KMS-11 (cell line): ENCODE results near the gene LAMA2.

Experiments
- H2AFZ ChIP-seq: fragments of 200-600 bp; sonication (generic); 2 replicates; pipeline ENCODE4 v1.6.1; 2016; ENCODE audit warnings: antibody characterized with exemption, mixed run types, low read depth
- H3K27ac ChIP-seq: fragments of 200-600 bp; sonication (generic); 2 replicates; pipeline ENCODE4 v1.6.1; 2016; ENCODE audit warnings: mild to moderate bottlenecking, mixed run types
- H3K27me3 ChIP-seq: fragments of 200-600 bp; sonication (generic); 2 replicates; pipeline ENCODE4 v1.6.1; 2017; ENCODE audit warnings: mild to moderate bottlenecking, low read depth, mixed run types, moderate library complexity; ENCODE audit not compliant: insufficient read depth
- H3K36me3 ChIP-seq: fragments of 200-600 bp; sonication (generic); 2 replicates; pipeline ENCODE4 v1.6.1; 2017; ENCODE audit warnings: mild to moderate bottlenecking, mixed run types; ENCODE audit not compliant: insufficient read depth
- H3K4me1 ChIP-seq: fragments of 200-600 bp; sonication (generic); 2 replicates; pipeline ENCODE4 v1.6.1; 2016; ENCODE audit warnings: mild to moderate bottlenecking, low read depth, mixed run types; ENCODE audit not compliant: poor library complexity, severe bottlenecking
- H3K4me2 ChIP-seq: fragments of 200-600 bp; sonication (generic); 2 replicates; pipeline ENCODE4 v1.7.0; 2016; ENCODE audit warnings: mild to moderate bottlenecking, mixed run types
- H3K4me3 ChIP-seq: fragments of 200-600 bp; sonication (generic); IDR thresholded peaks from 2 replicates; pipeline ENCODE4 v1.6.1; 2017; ENCODE audit warnings: low read depth, low read length, mixed read lengths; ENCODE audit not compliant: insufficient read depth
- H3K79me2 ChIP-seq: fragments of 200-600 bp; sonication (generic); 2 replicates; pipeline ENCODE4 v1.6.1; 2016; ENCODE audit warnings: low read depth, mixed run types; ENCODE audit not compliant: insufficient read depth
- H3K9ac ChIP-seq: fragments of 200-600 bp; sonication (generic); 2 replicates; pipeline ENCODE4 v1.6.1; 2016; ENCODE audit warnings: mild to moderate bottlenecking, mixed run types
- H4K20me1 ChIP-seq: fragments of 200-600 bp; sonication (generic); 2 replicates; pipeline ENCODE4 v1.6.1; 2016; ENCODE audit warnings: mild to moderate bottlenecking, mixed run types; ENCODE audit not compliant: insufficient read depth
- CTCF ChIP-seq: fragments of 200-600 bp; sonication (generic); conservative IDR thresholded peaks from 2 replicates; pipeline ENCODE4 v1.6.1; 2017; ENCODE audit warnings: low read depth, mild to moderate bottlenecking, antibody characterized with exemption, low read length, moderate library complexity, mixed read lengths

The LAMA2 gene

GRCh38 chr6:129543981-129544380, 661.0 kb downstream of the LAMA2 start:
- Histone ChIP-seq H3K36me3 (no peaks in the 10 kb centered on the region), H3K9ac (no peak overlapping the region), H2AFZ (no peak overlapping the region), H3K27me3 (no peaks in the 10 kb centered on the region), H3K4me3 (no peak overlapping the region), H4K20me1 (no peaks in the 10 kb centered on the region), H3K4me2 (no peak overlapping the region), H3K27ac (no peak overlapping the region), H3K79me2 (no peaks in the 10 kb centered on the region), H3K4me1 (no peaks in the 10 kb centered on the region)
- no peak for TF ChIP-seq CTCF

GRCh38 chr6:129544892-129545612, 662.1 kb downstream of the LAMA2 start:
- H2AFZ ChIP-seq, result no peak overlapping the region
- no peaks in the 10 kb centered on the region for H3K36me3 ChIP-seq
- no peaks in the 10 kb centered on the region for H3K4me1 ChIP-seq
- TF ChIP-seq CTCF, result no peak
- no peaks in the 10 kb centered on the region for H3K27me3 ChIP-seq
- H3K4me2 ChIP-seq, result no peak overlapping the region
- no peak overlapping the region for H3K27ac ChIP-seq
- no peak overlapping the region for H3K4me3 ChIP-seq
- H3K79me2 ChIP-seq, result no peaks in the 10 kb centered on the region
- no peak overlapping the region for H3K9ac ChIP-seq
- no peaks in the 10 kb centered on the region for H4K20me1 ChIP-seq

GRCh38 chr6:129546702-129547101, 663.8 kb downstream of the LAMA2 start:
- no peaks in the 10 kb centered on the region for H3K4me1 ChIP-seq

GRCh38 chr6:129551486-129551885, 668.5 kb downstream of the LAMA2 start:
- H2AFZ ChIP-seq, result no peak overlapping the region
- no peak overlapping the region for H3K4me2 ChIP-seq
- H3K36me3 ChIP-seq, result no peaks in the 10 kb centered on the region
- no peak overlapping the region for H3K9ac ChIP-seq
- H3K79me2 ChIP-seq, result no peaks in the 10 kb centered on the region
- H4K20me1 ChIP-seq, result no peaks in the 10 kb centered on the region
- no peaks in the 10 kb centered on the region for H3K4me1 ChIP-seq
- no peak for TF ChIP-seq CTCF
- H3K27me3 ChIP-seq, result no peaks in the 10 kb centered on the region
- H3K4me3 ChIP-seq, result no peak overlapping the region
- no peak overlapping the region for H3K27ac ChIP-seq

More at GRCh38 chr6:129546702-129547101, 663.8 kb downstream of the LAMA2 start:
- Histone ChIP-seq H3K27ac (no peak overlapping the region), H3K4me2 (no peak overlapping the region), H3K36me3 (no peaks in the 10 kb centered on the region), H3K9ac (no peak overlapping the region), H4K20me1 (no peaks in the 10 kb centered on the region), H3K4me3 (no peak overlapping the region), H3K27me3 (no peaks in the 10 kb centered on the region), H3K79me2 (no peaks in the 10 kb centered on the region), H2AFZ (no peak overlapping the region)
- no peak for TF ChIP-seq CTCF
